GM12878 (cell line): Measurements from ENCODE around the gene TP63. TPM values are rescaled to one million over a fixed set of nuclear protein-coding genes. Genes with fewer than 3 reads are reported as not detected.

ENCODE experiments used
- ATAC-seq: fragments of 200-7000 bp; cut with Tn5 transposase; 3 replicates; pipeline ENCODE4 v1.9.1; 2020; ENCODE audit warnings: mild to moderate bottlenecking, moderate library complexity
- BruUV-seq: library from RNA; stranded (reverse); fragments of 400-500 nt; replicated peaks from 2 replicates; lab custom pipeline; 2021; lab: Mats Ljungman, UMichigan
- CTCF ChIA-PET: fragments of 300-600 bp; sonication (Branson Sonifier 250); formaldehyde crosslinking; extraction: SDS; loops from one replicate; lab custom pipeline; 2021; ENCODE audit warnings: inconsistent platforms; lab: Yijun Ruan, JAX
- POLR2A ChIA-PET: fragments of 350-600 bp; formaldehyde crosslinking; extraction: SDS; loops from one replicate; lab custom pipeline; 2021; ENCODE audit warnings: inconsistent platforms; lab: Charles Lee
- RAD21 ChIA-PET: fragments of 300-600 bp; sonication (Branson Sonifier 250); formaldehyde crosslinking; loops from one replicate; lab custom pipeline; 2023; ENCODE audit warnings: antibody characterized with exemption; ENCODE audit not compliant: unreplicated experiment; lab: Charles Lee
- SMC1A ChIA-PET: fragments of 300-600 bp; sonication (Branson Sonifier 250); formaldehyde crosslinking; loops from one replicate; lab custom pipeline; 2023; ENCODE audit not compliant: unreplicated experiment, uncharacterized antibody; lab: Charles Lee
- DNase-seq: peaks from one replicate; pipeline ENCODE4 v3.0.0-alpha.2; 2011; ENCODE audit warnings: low read depth, low spot score
- FAIRE-seq: peaks from 3 replicates; lab custom pipeline; 2011; peaks lifted over from hg19 to GRCh38; lab: Jason Lieb, UNC
- H2AFZ ChIP-seq: 2 replicates; pipeline ENCODE4 v1.6.0; 2011; ENCODE audit warnings: low read depth, low read length, control low read depth; ENCODE audit not compliant: control insufficient read depth
- H3K27ac ChIP-seq: 2 replicates; pipeline ENCODE4 v1.5.1; 2011; ENCODE audit warnings: control low read depth; ENCODE audit not compliant: control insufficient read depth, insufficient read depth
- H3K27me3 ChIP-seq, 2 experiments: replicated peaks in 1 of 2; 2 replicates each; pipeline versions ENCODE4 v1.6.0 to v1.6.1; 2011; ENCODE audit warnings: low read length in 1 of 2; ENCODE audit not compliant: control insufficient read depth in 2 of 2, insufficient read depth in 2 of 2
- H3K36me3 ChIP-seq, 2 experiments: 2 replicates each; pipeline ENCODE4 v1.5.1; 2011; ENCODE audit warnings: low read length in 1 of 2; ENCODE audit not compliant: control insufficient read depth in 2 of 2, insufficient read depth in 2 of 2
- H3K4me1 ChIP-seq: 2 replicates; pipeline ENCODE4 v1.6.1; 2011; ENCODE audit warnings: mild to moderate bottlenecking, low read length, moderate library complexity, mixed read lengths; ENCODE audit not compliant: control insufficient read depth, insufficient read depth
- H3K4me2 ChIP-seq: 2 replicates; pipeline ENCODE4 v1.6.0; 2011; ENCODE audit warnings: control low read depth; ENCODE audit not compliant: control insufficient read depth, insufficient read depth
- H3K4me3 ChIP-seq: fragments of 200-600 bp; sonication (generic); 2 replicates; pipeline ENCODE4 v1.5.1; 2016
- H3K79me2 ChIP-seq: 2 replicates; pipeline ENCODE4 v1.6.0; 2011; ENCODE audit warnings: low read length; ENCODE audit not compliant: control insufficient read depth, insufficient read depth
- H3K9ac ChIP-seq: 2 replicates; pipeline ENCODE4 v1.8.0; 2011; ENCODE audit warnings: low read length, control low read depth, mixed read lengths; ENCODE audit not compliant: control insufficient read depth, insufficient read depth
- H3K9me3 ChIP-seq: replicated peaks from 3 replicates; pipeline ENCODE4 v1.5.1; 2011; ENCODE audit warnings: mild to moderate bottlenecking, low read length; ENCODE audit not compliant: control insufficient read depth, insufficient read depth
- H4K20me1 ChIP-seq: 2 replicates; pipeline ENCODE4 v1.6.0; 2011; ENCODE audit not compliant: control insufficient read depth, insufficient read depth
- ATF2 ChIP-seq: IDR thresholded peaks from 2 replicates; pipeline ENCODE4 v1.6.1; 2012; ENCODE audit warnings: low read length, inconsistent platforms
- DPF2 ChIP-seq: fragments of 450-650 bp; IDR thresholded peaks from 2 replicates; pipeline ENCODE4 v1.6.1; 2017; ENCODE audit warnings: mild to moderate bottlenecking
- HDGF ChIP-seq: fragments of 450-650 bp; IDR thresholded peaks from 2 replicates; pipeline ENCODE4 v1.6.1; 2016; ENCODE audit warnings: antibody characterized with exemption
- POLR2AphosphoS2 ChIP-seq: IDR thresholded peaks from 2 replicates; pipeline ENCODE4 v1.6.1; 2011; ENCODE audit warnings: low read depth, mild to moderate bottlenecking, low read length, improper control_type of control experiment, moderate library complexity
- RUNX3 ChIP-seq: IDR thresholded peaks from 2 replicates; pipeline ENCODE4 v1.6.1; 2012; ENCODE audit warnings: low read length, inconsistent platforms
- SMAD5 ChIP-seq: IDR thresholded peaks from 2 replicates; pipeline ENCODE4 v1.6.1; 2016; ENCODE audit warnings: antibody characterized with exemption, low read depth
- SPI1 ChIP-seq: IDR thresholded peaks from 2 replicates; pipeline ENCODE4 v1.6.1; 2011; ENCODE audit warnings: low read depth, mild to moderate bottlenecking, low read length, moderate library complexity, borderline replicate concordance; ENCODE audit not compliant: insufficient read depth
- TCF12 ChIP-seq: IDR thresholded peaks from 2 replicates; pipeline ENCODE4 v1.6.1; 2011; ENCODE audit warnings: low read depth, mild to moderate bottlenecking, low read length
- ZBED1 ChIP-seq: IDR thresholded peaks from 2 replicates; pipeline ENCODE4 v1.6.1; 2016; ENCODE audit warnings: borderline replicate concordance
- ZNF592 ChIP-seq: fragments of 450-650 bp; IDR thresholded peaks from 2 replicates; pipeline ENCODE4 v1.6.1; 2017; ENCODE audit warnings: mild to moderate bottlenecking, moderate library complexity
- WGBS: methylation state at CpG from one replicate; pipeline ENCODE4 v1.1.6; 2016; ENCODE audit warnings: low lambda C conversion rate; ENCODE audit not compliant: insufficient replicate concordance, insufficient coverage; ENCODE audit errors: missing lambda C conversion rate; 5-methylcytosine and 5-hydroxymethylcytosine counted together
- in situ Hi-C: fragments of 300-500 bp; cut with MboI; formaldehyde crosslinking; loops from 9 replicates; pipeline ENCODE4 v1.14.3; 2018; ENCODE audit warnings: mixed read lengths
- intact Hi-C: fragments of 100-400 bp; cut with micrococcal nuclease; formaldehyde crosslinking; loops from one replicate; pipeline ENCODE4 v1.14.2; 2022; ENCODE audit not compliant: unreplicated experiment
- polyA plus RNA-seq, 11 experiments: library from polyadenylated mRNA; depleted of rRNA in 4 of 11; unstranded in 6 of 11; stranded (reverse) in 5 of 11; fragments of >200 nt; fragmentation: Nextera tagmentation in 4 of 11; fragmentation: Illumina TruSeq in 1 of 11; extraction: Ambion mirVana in 4 of 11; extraction: Trizol in 1 of 11; gene quantifications; 1 replicate in 1 of 11; 2 replicates in 10 of 11; pipeline versions ENCODE4 v1.2.1 to v1.2.3, GENCODE V29; 2011 to 2016; ENCODE audit warnings: inconsistent platforms in 2 of 11, missing spikeins in 2 of 11, low read depth in 1 of 11
- total RNA-seq, 4 experiments: library from RNA; depleted of rRNA in 3 of 4; stranded (reverse); fragments of >200 nt in 3 of 4; fragmentation: Illumina TruSeq in 1 of 4; extraction: Trizol in 1 of 4; gene quantifications; 2 replicates each; pipeline versions ENCODE4 v1.2.1 to v1.2.3, GENCODE V29; 2013 to 2021

The TP63 gene
- total and polyA plus RNA-seq, 10 of the 15 experiments (the other 5 are each of a cell fraction or from before 2014, with no cell fraction given), result 1.4 to 10.8 (median 6.2) TPM

- TF ChIP-seq ATF2, result no peak
- TF ChIP-seq, all 136 proteins: peak for 2
Observed at GRCh38 chr3:189849262-189849661, 218.1 kb downstream of the TP63 start (continued).

GRCh38 chr3:189851682-189852081 is 220.5 kb downstream of the TP63 start:
- no peak overlapping the region for H3K4me2 ChIP-seq
- H3K9me3 ChIP-seq, result no peaks in the 10 kb centered on the region
- H3K4me1 ChIP-seq, result no peaks in the 10 kb centered on the region
- ChIA-PET POLR2A (interaction anchor here (0.9 kb wide), 1 partner anchor 51 kb away, joined by 3 read pairs; no protein-coding TSS in a partner anchor), RAD21 (no interaction called here), CTCF (no interaction called here), SMC1A (interaction anchor here (1.0 to 1.6 kb wide), 2 partner anchors 14 to 340 kb away, joined by 4 to 5 read pairs; no protein-coding TSS in a partner anchor)
- no peaks in the 10 kb centered on the region for H4K20me1 ChIP-seq
- no peak overlapping the region for H3K9ac ChIP-seq
- no peaks in the 10 kb centered on the region for H3K79me2 ChIP-seq
- no peak overlapping the region for H3K4me3 ChIP-seq
- no peaks in the 10 kb centered on the region for H3K27me3 ChIP-seq
- in situ Hi-C loops, result no loop called here
- no peak for TF ChIP-seq TCF12
- 85% methylated on average over 4 of the region's 4 CpGs for WGBS
- no peak overlapping the region for H2AFZ ChIP-seq
- DNase-seq, result no peak
- no peaks in the 10 kb centered on the region for H3K36me3 ChIP-seq
- H3K27ac ChIP-seq, result no peak overlapping the region
- BruUV-seq, result no TSS peak
- intact Hi-C loops, result no loop called here
- no peak for ATAC-seq
- FAIRE-seq, result no peak

- in situ Hi-C loops (no loop called here), intact Hi-C loops (no loop called here)
- Histone ChIP-seq H3K27me3 (no peaks in the 10 kb centered on the region), H3K4me3 (no peak overlapping the region), H3K79me2 (no peaks in the 10 kb centered on the region), H3K4me1 (no peaks in the 10 kb centered on the region), H2AFZ (no peak overlapping the region), H3K4me2 (no peak overlapping the region), H3K9me3 (no peaks in the 10 kb centered on the region), H3K9ac (no peak overlapping the region), H4K20me1 (no peaks in the 10 kb centered on the region), H3K27ac (no peak overlapping the region), H3K36me3 (no peaks in the 10 kb centered on the region)
- no TSS peak for BruUV-seq
- TF ChIP-seq RUNX3 (no peak), TCF12 (no peak), ZBED1 (no peak), SMAD5 (no peak), ZNF592 (no peak), DPF2 (no peak), POLR2AphosphoS2 (no peak), HDGF (no peak), SPI1 (no peak)
- 100% methylated on average over 3 of the region's 3 CpGs for WGBS
- no peak for DNase-seq
- ChIA-PET POLR2A (no interaction called here), CTCF (interaction anchor here (1.4 kb wide), 1 partner anchor 107 kb away, joined by 3 read pairs; no protein-coding TSS in a partner anchor), RAD21 (no interaction called here), SMC1A (interaction anchor here (1.7 kb wide), 1 partner anchor 581 kb away, joined by 3 read pairs; no protein-coding TSS in a partner anchor)
- ATAC-seq, result no peak
- no peak for FAIRE-seq
Observed at GRCh38 chr3:189853906-189854305, 222.7 kb downstream of the TP63 start.
